Stimulated activated CD4-positive, alpha-beta T cell treated with anti-CD3 and anti-CD28 coated beads, Interleukin-12 subunit alpha, Interleukin-12 subunit beta, amount 100 ng/mL, for 4 hours (primary cell): ENCODE data around the gene RSAD1.

Experiments used
- DNase-seq: peaks from one replicate; pipeline ENCODE4 v3.0.0-alpha.2; 2020

RSAD1 gene

GRCh38 chr17:50478391-50479381 is at the start of gene RSAD1:
Gene RSAD1, plus strand, starts transcription at chr17:50478860. Its CDS starts 25 bp downstream, at chr17:50478885.
- peak; percentile 80 for DNase-seq

DNA sequence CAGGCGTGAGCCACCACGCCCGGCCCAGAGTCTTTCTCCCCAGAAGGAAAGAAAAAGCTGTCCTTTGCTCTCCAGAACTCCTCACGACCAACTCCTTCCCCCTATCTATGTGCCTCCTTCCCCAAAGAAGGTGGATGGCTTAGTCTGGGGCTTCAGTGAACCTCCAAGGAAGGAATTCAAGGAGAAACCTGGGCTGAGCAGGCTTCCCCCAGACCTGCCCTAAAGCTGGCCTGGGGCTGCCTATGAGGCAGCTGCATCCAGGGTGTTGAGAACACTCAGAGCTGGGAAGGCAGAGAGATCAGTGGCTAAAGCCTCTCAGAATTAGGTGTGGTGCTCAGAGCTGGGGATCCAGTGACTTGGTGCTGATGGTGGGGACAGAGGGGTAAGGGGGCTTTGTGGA is 48.9 kb upstream of the RSAD1 start:
- no peak for DNase-seq

GRCh38 chr17:50430821-50431618 is 47.6 kb upstream of the RSAD1 start:
- no peak for DNase-seq

- DNase-seq = no peak
These were observed 46.4 kb upstream of the RSAD1 start for GRCh38 chr17:50432125-50432762.

GRCh38 chr17:50437409-50437808 is 41.3 kb upstream of the RSAD1 start:
- no peak for DNase-seq

- DNase-seq = no peak
These were observed 39.7 kb upstream of the RSAD1 start for GRCh38 chr17:50439008-50439407.

DNA sequence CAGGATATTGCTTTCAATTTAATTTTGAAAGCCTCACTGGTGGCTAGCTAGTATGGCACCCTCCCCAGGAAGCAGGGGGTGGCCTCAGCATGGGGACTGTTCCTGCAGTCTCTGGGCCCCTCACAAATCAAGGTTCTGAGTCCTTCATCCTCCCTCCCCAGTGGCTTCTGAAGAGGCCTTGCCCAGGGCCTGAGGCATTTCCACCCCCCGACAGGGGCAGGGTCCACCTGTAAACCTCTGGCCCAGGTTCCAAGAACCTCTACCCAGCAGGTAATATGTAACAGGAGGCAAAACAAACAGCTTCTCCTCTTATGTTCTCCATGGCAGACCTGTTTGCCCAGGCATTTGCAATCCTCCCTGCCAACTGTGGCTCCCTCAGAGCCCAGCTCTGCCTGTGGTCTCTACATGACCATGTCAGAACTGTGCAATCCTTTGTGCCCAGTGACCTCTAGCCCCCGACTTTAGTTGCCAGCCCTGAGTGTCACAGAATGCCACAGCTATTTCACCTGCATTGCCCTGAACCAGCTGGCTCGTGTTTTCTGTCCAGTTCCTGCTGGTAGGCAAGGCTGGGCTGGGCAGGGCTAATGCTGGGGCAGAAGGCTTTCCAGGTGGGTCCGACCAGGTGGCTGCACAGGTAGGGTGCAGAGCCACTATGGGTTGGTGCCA is 38.4 kb upstream of the RSAD1 start:
- no peak for DNase-seq

- DNase-seq = no peak
These were observed 37.5 kb upstream of the RSAD1 start for GRCh38 chr17:50440838-50441829.

GRCh38 chr17:50443505-50443974 is 35.1 kb upstream of the RSAD1 start:
- DNase-seq = no peak

DNA sequence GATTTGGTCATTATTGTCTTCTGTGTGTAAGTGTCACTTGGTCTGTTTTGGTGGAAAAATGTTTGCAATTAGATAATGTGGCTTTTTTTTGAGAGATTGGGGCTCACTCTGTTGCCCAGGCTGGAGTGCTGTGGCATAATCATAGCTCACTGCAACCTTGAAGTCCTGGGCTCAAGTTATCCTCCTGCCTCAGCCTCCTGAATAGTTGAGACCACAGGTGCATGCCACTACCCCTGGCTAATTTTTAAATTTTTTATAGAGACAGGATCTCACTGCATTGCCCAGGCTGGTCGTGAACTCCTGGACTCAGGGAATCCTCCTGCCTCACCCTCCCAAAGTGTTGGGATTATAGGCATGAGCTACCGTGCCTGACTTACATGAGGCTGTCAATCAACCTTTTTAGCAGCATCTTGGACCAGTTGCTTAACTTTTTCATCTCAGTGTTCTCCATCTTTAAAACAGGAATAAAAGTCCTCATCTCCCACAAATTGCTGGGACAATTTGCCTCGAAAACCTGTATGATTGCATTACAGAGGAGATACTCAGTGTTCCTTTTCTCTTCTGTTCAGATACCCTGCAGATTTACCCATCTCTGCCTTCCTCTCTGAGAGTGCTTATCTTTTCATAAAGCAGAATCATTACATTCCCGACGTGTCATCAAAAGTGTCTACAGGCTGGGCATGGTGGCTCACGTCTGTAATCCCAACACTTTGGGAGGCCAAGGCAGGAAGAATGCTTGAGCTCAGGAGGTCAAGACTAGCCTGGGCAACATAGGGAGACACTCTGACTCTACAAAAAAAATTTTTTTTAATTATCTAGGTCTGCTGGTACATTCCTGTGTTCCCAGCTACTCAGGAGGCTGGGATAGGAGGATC is 33.6 kb upstream of the RSAD1 start:
- DNase-seq = no peak

DNA sequence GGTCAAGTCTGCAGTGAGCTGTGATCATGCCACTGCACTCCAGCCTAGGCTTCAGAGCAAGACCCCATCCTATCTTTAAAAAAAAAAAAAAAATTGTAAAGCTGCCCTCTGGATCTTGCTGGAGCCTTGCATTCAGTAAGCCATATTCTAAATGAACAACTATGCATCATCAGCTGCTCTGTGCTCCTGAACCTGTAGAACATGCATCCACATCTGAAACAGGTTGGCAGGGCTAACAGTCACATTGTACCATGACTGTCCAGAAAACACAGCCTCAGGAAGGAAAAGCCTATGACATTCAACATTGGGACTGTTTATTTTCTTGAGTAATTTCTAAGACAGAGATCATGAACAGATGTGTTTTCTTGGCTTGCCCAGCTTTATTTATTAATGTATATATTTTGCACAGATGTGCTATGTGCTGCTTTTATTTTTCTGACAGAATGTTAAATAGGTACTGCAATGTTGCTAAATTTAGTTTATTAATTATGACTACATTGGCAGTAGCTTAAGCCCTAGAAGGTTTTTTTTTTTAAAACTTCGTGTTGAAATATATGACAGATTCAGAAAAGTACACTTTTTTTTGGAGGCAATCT is 32.8 kb upstream of the RSAD1 start:
- no peak for DNase-seq

- no peak for DNase-seq
These were observed 30.6 kb upstream of the RSAD1 start for GRCh38 chr17:50447870-50448595.

DNA sequence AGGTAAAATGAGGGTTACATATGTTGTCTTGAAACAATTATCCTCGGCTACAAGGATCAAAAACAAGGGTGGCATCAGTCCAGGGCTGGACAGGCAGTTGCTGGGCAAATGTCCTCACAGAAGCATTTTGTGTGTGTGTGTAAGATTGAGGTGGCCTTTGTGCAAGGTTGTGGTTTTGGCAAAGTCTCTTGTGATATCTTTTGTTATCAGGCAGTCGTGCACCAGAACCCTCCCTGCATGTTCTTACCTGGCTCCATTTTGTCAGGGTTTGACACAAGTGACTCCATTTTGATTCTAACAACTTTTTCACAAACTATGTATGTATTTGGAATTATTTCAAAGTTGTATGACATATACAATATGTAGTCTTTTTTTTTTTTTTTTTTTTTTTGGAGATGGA is 30.0 kb upstream of the RSAD1 start:
- DNase-seq = no peak

DNA sequence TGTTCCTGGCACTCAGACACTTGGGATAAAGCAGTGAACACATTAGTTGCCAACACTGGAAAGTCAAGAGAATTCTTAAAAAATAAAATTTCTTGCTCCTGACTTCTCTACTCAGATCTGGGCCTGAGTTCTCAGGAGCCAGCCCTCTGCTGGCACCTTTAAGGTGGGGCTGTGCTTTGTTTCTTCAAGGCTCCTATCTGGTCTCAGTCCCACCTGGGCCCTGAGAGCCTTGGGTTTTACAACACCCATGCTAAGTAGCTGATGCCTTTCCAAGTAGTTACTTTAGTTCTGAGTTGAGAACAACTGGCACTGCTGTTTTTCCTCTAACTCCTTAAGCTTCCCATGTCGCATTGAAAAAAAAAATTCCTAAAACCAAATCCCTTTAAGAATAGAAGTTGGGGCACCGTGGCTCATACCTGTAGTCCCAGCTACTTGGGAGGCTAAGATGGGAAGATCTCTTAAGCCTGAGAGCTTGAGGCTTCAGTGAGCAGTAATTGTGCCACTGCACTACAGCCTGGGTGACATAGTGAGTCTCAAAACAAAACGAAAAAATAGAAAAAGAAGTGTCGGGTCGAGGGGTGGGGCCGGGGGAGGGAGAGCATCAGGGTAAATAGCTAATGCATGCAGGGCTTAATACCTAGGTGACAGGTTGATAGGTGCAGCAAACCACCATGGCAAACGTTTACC is 26.6 kb upstream of the RSAD1 start:
- DNase-seq = no peak

- no peak for DNase-seq
These were observed 25.9 kb upstream of the RSAD1 start for GRCh38 chr17:50452630-50453300.

GRCh38 chr17:50453901-50454300 is 24.8 kb upstream of the RSAD1 start:
- DNase-seq = no peak

DNA sequence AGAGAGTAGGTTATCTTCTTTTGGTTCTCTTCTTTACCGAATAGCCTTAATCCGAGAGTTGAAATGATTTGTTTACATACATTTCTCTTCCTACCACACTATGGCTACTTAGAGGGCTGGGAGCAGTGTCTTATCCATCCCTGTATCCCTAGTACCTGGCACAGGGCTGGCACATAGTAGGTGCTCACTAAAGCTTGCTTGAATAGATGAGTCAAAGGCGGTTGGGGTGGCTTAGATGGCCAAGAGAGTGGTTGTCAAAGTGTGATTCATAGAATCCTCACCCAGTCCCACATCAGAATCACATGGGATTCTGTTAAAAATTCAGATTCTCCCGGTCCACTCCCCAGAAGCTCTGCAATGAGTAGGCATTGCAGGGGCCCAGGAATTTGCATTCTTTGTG is 21.0 kb upstream of the RSAD1 start:
- no peak for DNase-seq

DNA sequence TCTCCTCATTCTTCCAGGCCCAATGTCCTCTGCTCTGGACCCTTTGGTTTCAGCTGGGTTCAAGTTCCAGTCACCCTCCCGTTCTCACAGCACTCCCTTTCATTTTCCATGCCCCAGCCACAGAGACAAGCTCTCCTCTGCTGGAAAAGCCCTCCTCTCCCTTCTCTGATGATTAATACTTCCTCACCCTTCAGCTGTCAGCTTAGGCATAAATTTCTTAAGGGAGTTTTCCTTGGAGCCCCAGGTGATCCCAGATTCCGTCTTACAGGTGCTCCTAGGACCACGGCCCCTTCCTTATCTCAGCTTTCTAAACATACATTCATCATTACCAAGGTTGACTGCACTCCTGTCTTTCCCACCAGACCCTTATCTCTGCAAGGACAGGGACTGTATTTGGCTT is 20.4 kb upstream of the RSAD1 start:
- DNase-seq = no peak
